Stimulated activated CD8-positive, alpha-beta memory T cell treated with anti-CD3 and anti-CD28 coated beads, Interleukin-4, amount 100 ng/mL, for 24 hours (primary cell): ENCODE results near the gene NDUFA13.

Experiments
- DNase-seq: peaks from one replicate; pipeline ENCODE4 v3.0.0-alpha.2; 2020; ENCODE audit warnings: low read depth

The NDUFA13 gene

GRCh38 chr19:19510432-19510831, 5.6 kb upstream of the NDUFA13 start:
- no peak for DNase-seq

DNA sequence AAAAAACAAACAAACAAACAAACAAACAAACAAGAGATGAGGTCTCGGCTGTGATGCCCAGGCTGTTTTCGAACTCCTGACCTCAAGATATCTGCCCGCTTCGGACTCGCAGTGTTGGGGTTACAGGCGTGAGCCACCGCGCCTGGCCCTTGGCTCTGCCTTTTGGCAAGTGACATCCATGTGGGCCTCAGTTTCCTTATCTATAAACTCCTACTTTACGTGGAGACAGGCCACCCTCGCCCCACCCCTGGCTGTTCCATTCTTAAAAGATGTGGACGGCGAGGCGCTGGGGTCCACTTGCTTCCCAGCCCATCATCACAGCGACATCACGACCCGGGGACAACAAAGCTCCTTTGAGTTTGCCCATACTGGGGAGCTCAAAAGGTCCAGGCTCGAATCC, 2.3 kb upstream of the NDUFA13 start:
- no peak for DNase-seq

DNA sequence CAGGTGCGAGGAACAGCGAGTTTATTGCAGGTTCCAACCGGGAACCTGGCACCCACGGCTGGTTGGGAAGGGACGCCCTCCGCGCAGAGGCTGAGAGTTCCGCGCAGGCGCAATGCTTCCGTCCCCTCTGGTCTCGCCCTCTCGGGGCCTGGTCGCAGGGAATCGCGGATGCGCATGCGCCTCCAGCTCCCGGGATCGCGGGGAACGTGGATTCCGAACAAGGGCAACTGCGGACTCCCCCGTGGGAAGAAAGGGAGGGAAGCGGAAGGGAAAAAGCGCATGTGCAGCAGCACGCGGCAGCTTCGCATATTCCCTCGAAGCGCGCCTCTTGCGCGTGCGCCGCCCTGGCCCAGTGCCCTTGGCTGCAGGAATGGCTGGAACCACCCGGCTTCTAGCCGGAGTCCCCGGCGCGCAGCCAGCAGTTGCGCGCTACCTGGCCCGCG, 1.8 kb upstream of the NDUFA13 start:
- DNase-seq: no peak

GRCh38 chr19:19514881-19515641, 964 bp upstream of the NDUFA13 start, which contains the start of gene TSSK6:
TSS of gene TSSK6 (minus strand) at chr19:19515548. CDS start at chr19:19515427, 121 bp downstream.
- no peak for DNase-seq

DNA sequence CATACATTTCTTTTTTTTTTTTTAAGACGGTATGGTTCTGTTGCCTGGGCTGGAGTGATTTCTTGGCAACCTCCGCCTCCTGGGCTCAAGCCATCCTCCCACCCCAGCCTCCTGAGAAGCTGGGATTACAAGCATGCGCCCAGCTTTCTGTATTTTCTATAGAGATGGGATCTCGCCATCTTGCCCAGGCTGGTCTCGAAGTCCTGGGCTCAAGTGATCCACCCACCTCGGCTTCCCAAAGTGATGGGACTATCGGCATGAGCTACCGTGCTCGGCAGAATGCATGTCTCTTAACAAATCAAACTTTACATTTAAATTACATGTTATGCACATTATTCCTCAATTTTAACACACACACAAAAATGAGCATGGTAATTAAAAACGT, 1.2 kb downstream of the NDUFA13 start:
- DNase-seq: no peak

DNA sequence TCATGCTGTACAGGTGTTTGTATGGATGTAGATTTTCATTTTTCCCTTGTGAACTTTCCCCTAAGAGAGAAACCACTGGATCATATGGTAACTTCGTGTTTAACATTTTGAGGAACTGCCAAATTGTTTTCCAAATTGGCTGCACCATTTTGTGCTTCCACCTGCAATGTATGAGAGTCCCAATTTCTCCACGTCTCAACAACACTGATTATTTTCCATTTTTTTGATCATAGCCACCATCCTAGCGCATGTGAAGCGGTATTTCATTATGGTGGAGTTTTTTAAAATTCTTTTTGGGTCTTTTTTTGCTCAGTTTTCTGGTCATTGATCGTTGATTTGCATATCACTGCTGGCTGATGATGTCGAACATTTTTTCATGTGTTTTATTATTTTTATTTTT, 5.0 kb downstream of the NDUFA13 start:
- no peak for DNase-seq

- DNase-seq: no peak
Observed at GRCh38 chr19:19523177-19523576, 7.2 kb downstream of the NDUFA13 start.

DNA sequence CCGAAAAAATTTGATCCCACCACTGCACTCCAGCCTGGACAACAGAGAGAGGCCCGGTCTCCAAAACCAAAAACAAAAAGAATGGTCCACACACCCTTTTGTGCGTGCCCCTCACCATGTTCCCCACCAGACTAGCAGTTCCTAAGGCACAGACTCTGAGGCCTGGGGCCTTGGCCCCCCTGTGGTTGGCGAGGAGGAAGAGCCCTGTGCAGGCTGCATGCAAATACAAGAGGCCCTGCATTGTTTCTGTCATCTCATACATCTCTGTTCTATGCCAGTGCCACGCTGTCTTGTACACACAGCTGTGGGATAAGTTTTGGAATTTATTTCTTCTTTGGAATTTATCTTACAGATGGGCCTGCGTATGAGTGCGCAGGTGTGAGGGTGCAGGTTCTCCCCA, 8.0 kb downstream of the NDUFA13 start:
- DNase-seq: no peak

- no peak for DNase-seq
Observed at GRCh38 chr19:19525611-19526380, 9.8 kb downstream of the NDUFA13 start.

DNA sequence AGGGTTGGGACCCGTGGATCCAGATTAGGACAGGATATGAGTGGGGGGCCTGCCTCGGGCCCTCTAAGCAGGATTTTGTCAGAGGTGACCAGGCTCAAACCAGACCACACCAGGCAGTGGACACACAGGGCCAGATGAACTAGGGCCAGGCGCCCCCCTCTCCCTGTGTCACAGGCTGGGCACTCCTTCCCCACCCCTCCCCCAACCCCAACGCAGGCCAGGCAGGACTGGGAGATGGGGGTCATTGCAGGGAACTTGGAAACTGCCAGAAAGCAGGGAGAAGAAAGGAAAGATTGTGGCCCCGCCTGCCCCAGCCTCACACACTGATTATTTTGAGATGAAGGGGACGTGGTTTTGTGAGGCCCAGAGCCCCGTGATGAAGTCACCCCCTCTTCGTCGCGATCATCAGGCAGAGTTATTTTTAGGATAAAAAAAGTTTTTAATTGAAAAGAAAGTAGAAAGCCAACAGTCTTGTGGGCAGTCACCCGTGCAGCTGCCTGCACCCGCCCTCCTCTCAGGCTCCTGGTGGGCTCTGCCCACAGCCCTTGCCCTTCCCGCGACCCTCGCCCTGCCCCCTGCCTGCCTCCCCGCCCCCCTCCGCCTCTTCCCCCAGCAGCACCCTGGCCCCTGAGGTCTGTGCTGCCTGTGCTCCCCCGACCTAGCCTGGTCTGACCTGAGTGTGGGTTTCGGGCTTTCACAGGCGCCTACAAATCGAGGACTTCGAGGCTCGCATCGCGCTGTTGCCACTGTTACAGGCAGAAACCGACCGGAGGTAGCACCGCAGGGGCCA, 10.8 kb downstream of the NDUFA13 start:
- no peak for DNase-seq

GRCh38 chr19:19527371-19527656, 11.3 kb downstream of the NDUFA13 start:
- no peak for DNase-seq

DNA sequence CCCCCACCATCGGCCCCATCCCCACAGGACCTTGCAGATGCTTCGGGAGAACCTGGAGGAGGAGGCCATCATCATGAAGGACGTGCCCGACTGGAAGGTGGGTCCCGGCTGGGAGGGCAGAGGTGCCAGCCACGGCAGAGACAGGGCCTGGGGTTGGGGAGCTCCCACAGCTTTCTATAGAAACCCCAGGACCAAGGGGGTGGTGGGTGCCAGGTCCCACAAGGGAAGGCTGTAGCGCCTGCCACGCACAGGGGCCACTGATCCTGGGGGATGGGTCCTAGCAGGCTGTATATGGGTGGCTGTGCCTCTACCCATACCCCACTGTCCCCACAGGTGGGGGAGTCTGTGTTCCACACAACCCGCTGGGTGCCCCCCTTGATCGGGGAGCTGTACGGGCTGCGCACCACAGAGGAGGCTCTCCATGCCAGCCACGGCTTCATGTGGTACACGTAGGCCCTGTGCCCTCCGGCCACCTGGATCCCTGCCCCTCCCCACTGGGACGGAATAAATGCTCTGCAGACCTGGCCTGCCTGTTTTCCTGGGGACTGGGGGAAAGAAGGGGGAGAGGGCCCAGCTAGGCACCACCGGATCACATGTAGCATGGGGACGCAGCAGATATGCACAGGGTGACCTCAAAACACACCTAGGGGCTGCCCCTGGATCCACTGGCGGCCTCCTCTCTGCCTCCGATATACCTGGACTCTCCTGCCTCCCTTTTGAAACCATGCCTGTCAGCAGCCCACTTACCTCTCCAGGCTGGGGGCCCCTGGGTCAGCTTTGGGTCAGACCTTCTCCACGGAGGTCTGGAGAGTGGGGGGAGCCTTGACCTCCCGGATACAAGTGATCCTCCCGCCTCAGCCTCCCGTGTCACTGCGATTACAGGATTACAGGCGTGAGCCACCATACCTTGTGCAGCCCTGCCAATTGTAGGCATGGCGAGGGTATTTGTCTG, 11.9 kb downstream of the NDUFA13 start:
- DNase-seq: no peak

GRCh38 chr19:19528721-19529490, 12.9 kb downstream of the NDUFA13 start, which contains the start of gene YJEFN3:
TSS of gene YJEFN3 (plus strand) at chr19:19528911. CDS start at chr19:19528933, 22 bp downstream.
- no peak for DNase-seq

GRCh38 chr19:19529783-19530422, 13.9 kb downstream of the NDUFA13 start:
- no peak for DNase-seq

DNA sequence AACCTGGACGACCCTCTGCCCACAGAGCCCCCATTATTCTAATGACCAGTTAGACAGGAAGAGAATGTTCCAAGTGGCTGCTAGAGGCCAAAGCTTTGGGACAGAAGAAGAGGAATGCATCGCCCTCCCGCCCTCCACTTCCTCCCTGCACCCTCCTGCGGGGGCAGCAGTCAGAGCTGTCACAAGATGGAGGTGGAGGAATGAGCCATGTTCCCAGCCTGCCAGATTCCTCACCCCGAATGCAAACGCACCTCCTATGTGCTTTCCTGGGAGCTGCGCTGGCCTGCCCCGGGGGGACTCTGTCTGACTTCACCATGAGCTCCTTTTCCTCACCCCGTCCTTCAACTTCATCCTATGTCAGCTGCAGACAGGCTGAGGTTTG, 14.4 kb downstream of the NDUFA13 start:
- DNase-seq: no peak

DNA sequence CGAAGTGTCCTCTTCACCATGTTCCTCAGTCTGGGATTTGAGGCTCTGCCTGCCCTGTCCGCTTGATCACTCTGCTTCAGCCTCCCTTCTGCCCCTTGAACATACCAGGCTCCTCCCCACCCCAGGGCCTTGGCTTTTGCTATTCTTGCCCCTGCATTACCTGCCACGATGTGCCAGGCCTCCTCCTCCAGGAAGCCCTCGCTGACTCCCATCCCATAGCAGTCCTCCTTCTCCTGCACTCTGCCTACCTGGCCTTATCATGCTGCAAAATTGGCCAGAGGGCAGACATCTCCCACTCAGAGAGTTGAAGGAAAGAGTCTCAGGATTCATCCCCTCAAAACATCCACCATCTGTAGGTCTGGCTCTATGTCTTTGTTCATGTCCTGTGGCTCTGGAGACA, 14.9 kb downstream of the NDUFA13 start:
- no peak for DNase-seq

GRCh38 chr19:19531951-19532805, 16.2 kb downstream of the NDUFA13 start:
- DNase-seq: peak; percentile 79

DNA sequence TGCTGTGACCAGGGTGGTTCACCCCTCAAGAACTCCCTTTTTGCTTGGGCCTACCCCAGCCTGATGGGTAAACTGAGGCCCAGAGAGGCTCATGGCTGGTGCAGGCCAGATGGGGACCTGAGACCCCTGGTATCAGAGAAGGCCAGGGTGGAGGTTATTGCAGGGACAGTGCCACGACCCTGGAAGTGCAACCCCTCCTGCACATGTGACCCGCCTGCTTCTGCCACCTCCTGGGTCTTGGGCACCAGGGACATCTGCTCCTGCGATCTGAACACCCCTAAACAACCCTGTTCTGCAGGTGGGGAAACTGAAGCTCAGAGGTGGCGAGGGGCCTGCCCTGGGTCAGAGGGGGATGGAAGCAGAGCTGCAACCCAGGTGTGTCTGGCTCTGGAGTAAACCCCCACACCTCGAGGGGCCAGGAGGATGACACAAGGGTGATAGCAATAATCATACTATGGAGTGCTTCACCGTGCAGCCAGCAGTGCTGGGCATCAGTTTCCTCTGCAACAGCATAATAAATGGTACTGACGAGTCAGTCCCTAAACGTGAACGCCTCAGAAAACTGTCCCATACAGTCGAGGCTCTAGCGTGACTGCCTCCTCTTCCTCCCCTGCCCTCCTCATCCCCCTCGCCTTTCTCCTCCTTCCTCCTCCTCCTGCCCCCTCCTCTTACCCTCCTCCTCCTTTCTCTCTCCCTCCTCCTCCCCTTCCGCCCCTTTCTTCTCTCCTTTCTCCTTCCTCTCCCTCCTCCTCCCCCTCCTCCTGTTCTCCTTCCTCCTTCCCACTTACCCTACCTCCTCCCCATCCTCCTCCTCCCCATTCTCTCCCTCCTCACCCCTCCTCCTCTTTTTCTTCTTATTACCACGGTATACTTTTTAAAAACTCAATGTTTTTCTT, 17.0 kb downstream of the NDUFA13 start:
- DNase-seq: no peak
